HG03108 (cell line): ENCODE measurements around the gene BCOR.

Source experiments
- ATAC-seq: cut with Tn5 transposase; IDR thresholded peaks from one replicate; pipeline ENCODE4 v1.9.1; 2021; ENCODE audit warnings: moderate library complexity; ENCODE audit not compliant: unreplicated experiment

The BCOR gene

GRCh38 chrX:40097504-40098263 lies at the start of gene BCOR:
Gene BCOR (minus strand): TSS chrX:40097958. CDS start chrX:40077929, 20,029 bp downstream.
- ATAC-seq = no peak

GRCh38 chrX:40147126-40147952 lies 49.6 kb upstream of the BCOR start:
- no peak for ATAC-seq

DNA sequence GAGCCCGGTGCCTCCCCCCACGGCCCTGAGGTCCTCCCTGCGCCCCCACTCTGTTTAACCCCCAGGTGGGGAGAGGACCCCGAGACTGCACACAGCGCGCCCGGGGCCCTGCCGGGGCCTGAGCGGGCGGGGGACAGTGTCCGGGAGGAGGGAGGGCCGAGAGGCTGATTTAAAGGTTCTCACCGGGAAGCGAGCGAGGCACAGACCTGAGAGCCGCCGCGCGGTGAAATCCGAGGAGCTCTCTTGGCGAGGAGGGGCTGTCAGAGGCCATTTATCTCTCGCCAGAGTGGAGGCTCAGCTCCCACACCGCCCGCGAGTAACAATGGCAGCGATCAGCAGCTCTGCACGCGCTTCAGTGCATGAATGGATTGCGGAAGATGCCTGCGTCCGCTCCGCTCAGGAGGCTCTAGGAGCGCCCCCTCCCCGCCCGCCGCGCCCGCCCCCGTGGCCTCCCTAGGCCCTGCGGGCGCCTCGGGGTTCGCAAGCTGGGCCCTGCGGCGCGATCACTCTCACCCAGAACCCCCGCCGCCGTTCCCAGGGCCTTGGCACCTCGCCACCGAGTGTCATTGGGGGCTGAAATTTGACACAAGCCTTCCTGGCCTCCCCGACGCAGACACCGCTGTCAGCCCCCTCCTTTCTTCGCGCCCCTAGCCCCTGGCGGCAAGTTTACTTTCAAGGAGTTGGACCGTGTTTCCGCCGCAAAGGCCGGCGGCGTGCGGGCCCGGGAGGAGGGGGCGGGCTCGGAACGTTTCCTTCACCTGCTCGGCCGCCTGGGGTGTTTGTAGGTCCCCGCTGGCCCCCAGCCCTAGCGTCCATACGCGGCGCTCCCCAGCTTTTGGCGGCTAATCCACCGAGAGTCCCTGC lies 48.7 kb upstream of the BCOR start:
- no peak for ATAC-seq

DNA sequence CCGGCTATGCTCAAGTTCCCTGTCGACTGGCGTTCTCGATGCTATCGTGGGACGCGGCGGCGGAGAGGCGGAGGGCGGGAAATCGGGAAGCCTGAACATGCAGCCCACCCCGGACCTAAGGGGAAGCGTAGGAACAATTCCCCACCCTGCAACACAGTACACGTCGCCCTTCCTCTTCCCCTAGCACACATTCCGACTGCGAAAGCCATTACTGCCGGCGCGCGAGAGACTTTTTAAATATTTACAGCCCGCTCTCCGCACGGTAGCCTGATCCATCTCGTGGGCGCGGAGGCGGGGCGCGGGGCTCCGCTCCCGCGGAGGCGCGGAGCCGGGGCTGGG lies 48.1 kb upstream of the BCOR start:
- no peak for ATAC-seq

- ATAC-seq = no peak
These were observed 47.5 kb upstream of the BCOR start for GRCh38 chrX:40145001-40145922.

GRCh38 chrX:40144576-40144975 lies 46.8 kb upstream of the BCOR start:
- ATAC-seq = no peak

GRCh38 chrX:40143987-40144386 lies 46.2 kb upstream of the BCOR start:
- no peak for ATAC-seq

- no peak for ATAC-seq
These were observed 45.2 kb upstream of the BCOR start for GRCh38 chrX:40143001-40143400.

- ATAC-seq = no peak
These were observed 44.7 kb upstream of the BCOR start for GRCh38 chrX:40142417-40142816.

- no peak for ATAC-seq
These were observed 43.1 kb upstream of the BCOR start for GRCh38 chrX:40140706-40141499.

GRCh38 chrX:40132751-40133150 lies 35.0 kb upstream of the BCOR start:
- ATAC-seq = no peak

- no peak for ATAC-seq
These were observed 34.0 kb upstream of the BCOR start for GRCh38 chrX:40131654-40132337.

DNA sequence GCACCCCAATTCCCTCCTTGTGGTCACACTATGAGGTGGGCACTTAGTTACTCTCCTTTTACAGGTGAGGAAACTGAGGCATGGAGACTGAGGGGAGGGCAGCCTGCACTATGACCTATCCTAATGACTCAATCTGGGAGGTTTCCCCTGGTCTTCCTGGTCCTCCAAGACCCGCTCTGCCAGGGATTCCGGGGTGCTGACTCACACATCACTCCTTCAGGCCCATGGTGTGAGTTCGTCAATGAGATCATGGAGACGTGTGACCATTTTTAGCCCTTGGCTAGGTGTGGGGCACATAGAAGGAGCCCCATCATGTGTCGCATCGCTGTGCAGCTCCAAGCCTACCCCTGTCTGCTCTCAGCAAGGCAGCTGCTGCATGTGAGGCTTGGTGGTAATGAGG lies 32.4 kb upstream of the BCOR start:
- ATAC-seq = no peak

DNA sequence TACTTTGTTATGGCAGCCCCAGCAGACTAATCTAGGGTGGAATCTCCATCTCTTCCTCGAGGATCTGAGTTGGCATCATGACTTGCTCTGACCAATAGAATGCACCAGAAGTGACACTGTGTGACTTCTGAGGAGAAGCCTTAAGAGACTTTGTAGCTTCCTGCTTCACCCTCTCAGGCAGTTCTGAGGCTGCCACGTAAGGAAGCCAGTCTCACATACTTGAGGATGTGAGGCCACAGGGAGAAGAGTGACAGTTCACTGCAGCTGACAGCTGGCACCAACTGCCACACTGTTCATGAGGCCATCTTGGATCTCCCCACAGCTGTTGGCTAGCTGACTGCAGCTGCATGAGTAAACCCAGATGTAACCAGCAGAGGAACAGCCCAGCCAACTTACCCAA lies 29.3 kb upstream of the BCOR start:
- ATAC-seq = no peak

- no peak for ATAC-seq
These were observed 24.7 kb upstream of the BCOR start for GRCh38 chrX:40122487-40122886.

- ATAC-seq = no peak
These were observed 23.9 kb upstream of the BCOR start for GRCh38 chrX:40121618-40122017.

- ATAC-seq = no peak
These were observed 23.3 kb upstream of the BCOR start for GRCh38 chrX:40120838-40121580.

GRCh38 chrX:40117715-40118285 lies 20.0 kb upstream of the BCOR start:
- no peak for ATAC-seq
